B cell (primary cell): ENCODE measurements around the gene GLRX5. TPM values are rescaled to one million over a fixed set of nuclear protein-coding genes. Genes with fewer than 3 reads are reported as not detected.

Experiments used
- ATAC-seq: fragments of 200-7000 bp; cut with Tn5 transposase; one replicate; pipeline ENCODE4 v1.10.0; 2021; ENCODE audit warnings: low read depth, mild to moderate bottlenecking, moderate number of reproducible peaks, moderate library complexity
- CTCF ChIA-PET: fragments of 350-600 bp; sonication (Branson Sonifier 250); formaldehyde crosslinking; loops from one replicate; lab custom pipeline; 2021; ENCODE audit warnings: antibody characterized with exemption, inconsistent platforms; lab: Charles Lee
- POLR2A ChIA-PET: fragments of 350-600 bp; sonication (Branson Sonifier 250); formaldehyde crosslinking; loops from one replicate; lab custom pipeline; 2021; ENCODE audit warnings: antibody characterized with exemption; lab: Charles Lee
- DNase-seq: peaks from one replicate; pipeline ENCODE4 v3.0.0; 2013
- H2AFZ ChIP-seq: 2 replicates; pipeline ENCODE4 v1.6.1; 2012; ENCODE audit warnings: mild to moderate bottlenecking, low read depth, low read length; ENCODE audit not compliant: insufficient read depth, poor library complexity, severe bottlenecking
- H3K27ac ChIP-seq, 2 donors: 1 replicate in 1 of 2; 2 replicates in 1 of 2; pipeline ENCODE4 v1.5.1; 2012 to 2013; ENCODE audit warnings: low read length in 2 of 2, mild to moderate bottlenecking in 2 of 2, moderate library complexity in 1 of 2
- H3K27me3 ChIP-seq, 4 experiments: fragments of 200-600 bp in 1 of 4; sonication (generic) in 1 of 4; replicated peaks in 1 of 4; 1 replicate in 2 of 4; 2 replicates in 2 of 4; pipeline versions ENCODE4 v1.6.1 to v1.7.0; 2013 to 2016; ENCODE audit warnings: low read length in 3 of 4, mild to moderate bottlenecking in 2 of 4, mixed read lengths in 1 of 4, moderate library complexity in 1 of 4; ENCODE audit not compliant: insufficient read depth in 4 of 4, control insufficient read depth in 3 of 4; ENCODE audit errors: control extremely low read depth in 1 of 4
- H3K36me3 ChIP-seq, 2 experiments: replicated peaks in 1 of 2; 1 replicate in 1 of 2; 2 replicates in 1 of 2; pipeline versions ENCODE4 v1.6.1 to v1.7.1; 2013; ENCODE audit warnings: low read length in 1 of 2; ENCODE audit not compliant: insufficient read depth in 2 of 2, control insufficient read depth in 1 of 2; ENCODE audit errors: control extremely low read depth in 1 of 2, extremely low read depth in 1 of 2
- H3K4me1 ChIP-seq, 2 donors: fragments of 200-600 bp in 1 of 2; sonication (generic) in 1 of 2; 1 replicate in 1 of 2; 2 replicates in 1 of 2; pipeline versions ENCODE4 v1.5.1 to v1.6.1; 2013 to 2017; ENCODE audit warnings: low read length in 2 of 2; ENCODE audit not compliant: control insufficient read depth in 2 of 2, insufficient read depth in 2 of 2
- H3K4me2 ChIP-seq: replicated peaks from 2 replicates; pipeline ENCODE3; 2012; ENCODE audit warnings: mild to moderate bottlenecking, low read depth, low read length; ENCODE audit not compliant: poor library complexity, severe bottlenecking
- H3K4me3 ChIP-seq, 5 experiments: fragments of 200-600 bp in 1 of 5; sonication (generic) in 1 of 5; 1 replicate in 3 of 5; 2 replicates in 2 of 5; pipeline versions ENCODE4 v1.5.1 to v1.7.0; 2011 to 2016; ENCODE audit warnings: low read length in 4 of 5, mild to moderate bottlenecking in 4 of 5, low read depth in 2 of 5, control low read depth in 1 of 5, moderate library complexity in 1 of 5; ENCODE audit not compliant: insufficient read depth in 1 of 5; ENCODE audit errors: control extremely low read depth in 1 of 5, extremely low read depth in 1 of 5
- H3K79me2 ChIP-seq: fragments of 200-600 bp; sonication (generic); one replicate; pipeline ENCODE4 v1.6.0; 2016; ENCODE audit warnings: low read length; ENCODE audit not compliant: control insufficient read depth, insufficient read depth
- H3K9ac ChIP-seq: fragments of 200-600 bp; sonication (generic); 2 replicates; pipeline ENCODE4 v1.6.1; 2017; ENCODE audit warnings: mild to moderate bottlenecking, low read length, moderate library complexity
- H3K9me3 ChIP-seq, 3 donors: one replicate each; pipeline versions ENCODE4 v1.6.1 to v1.7.1; 2013; ENCODE audit warnings: low read length in 2 of 3; ENCODE audit not compliant: control insufficient read depth in 2 of 3, insufficient read depth in 1 of 3; ENCODE audit errors: control extremely low read depth in 1 of 3
- H4K20me1 ChIP-seq: 2 replicates; pipeline ENCODE4 v1.6.0; 2012; ENCODE audit warnings: mild to moderate bottlenecking, low read length; ENCODE audit not compliant: insufficient read depth, control insufficient read depth, poor library complexity, severe bottlenecking
- H3K27ac Mint-ChIP-seq: one replicate; pipeline ENCODE4 v1.8.0; 2021; ENCODE audit warnings: mixed read lengths
- H3K27me3 Mint-ChIP-seq: one replicate; pipeline ENCODE4 v1.8.0; 2021; ENCODE audit warnings: mixed read lengths
- H3K4me1 Mint-ChIP-seq: one replicate; pipeline ENCODE4 v1.8.0; 2021; ENCODE audit warnings: mixed read lengths
- H3K4me3 Mint-ChIP-seq: one replicate; pipeline ENCODE4 v1.8.0; 2021; ENCODE audit warnings: mixed read lengths
- H3K9me3 Mint-ChIP-seq: one replicate; pipeline ENCODE4 v1.8.0; 2022; ENCODE audit warnings: mixed read lengths; ENCODE audit not compliant: insufficient read depth
- EZH2 ChIP-seq: IDR thresholded peaks from 2 replicates; pipeline ENCODE4 v1.6.1; 2012; ENCODE audit warnings: borderline replicate concordance, low read depth, mild to moderate bottlenecking, moderate library complexity, low read length; ENCODE audit not compliant: insufficient read depth, poor library complexity, severe bottlenecking
- WGBS: methylation state at CpG from one replicate; pipeline ENCODE4 v1.1.5; 2013; ENCODE audit warnings: missing lambda C conversion rate; ENCODE audit not compliant: insufficient coverage; 5-methylcytosine and 5-hydroxymethylcytosine counted together
- intact Hi-C: fragments of 100-400 bp; cut with micrococcal nuclease; formaldehyde crosslinking; loops from one replicate; pipeline ENCODE4 v1.10.0; 2022
- polyA plus RNA-seq: library from polyadenylated mRNA; depleted of rRNA; stranded (reverse); fragments of >200 nt; gene quantifications from 2 replicates; pipeline ENCODE4 v1.2.3, GENCODE V29; 2012
- total RNA-seq, 2 donors: library from RNA; stranded (reverse); fragments of 120-200 nt in 1 of 2; gene quantifications; 1 replicate in 1 of 2; 2 replicates in 1 of 2; pipeline versions ENCODE4 v1.2.3 to v1.2.4, GENCODE V29; 2013 to 2022
- TF ChIP-seq, protein P1 (sequence below): fragments of 200-600 bp; IDR thresholded peaks from one replicate; pipeline ENCODE4 v1.8.0; 2022; ENCODE audit warnings: antibody characterized with exemption, mild to moderate bottlenecking

Gene GLRX5
- total and polyA plus RNA-seq, 2 donors (not counting 1 experiment from before 2014, with no cell fraction given): 7.8 to 18.4 TPM

DNA sequence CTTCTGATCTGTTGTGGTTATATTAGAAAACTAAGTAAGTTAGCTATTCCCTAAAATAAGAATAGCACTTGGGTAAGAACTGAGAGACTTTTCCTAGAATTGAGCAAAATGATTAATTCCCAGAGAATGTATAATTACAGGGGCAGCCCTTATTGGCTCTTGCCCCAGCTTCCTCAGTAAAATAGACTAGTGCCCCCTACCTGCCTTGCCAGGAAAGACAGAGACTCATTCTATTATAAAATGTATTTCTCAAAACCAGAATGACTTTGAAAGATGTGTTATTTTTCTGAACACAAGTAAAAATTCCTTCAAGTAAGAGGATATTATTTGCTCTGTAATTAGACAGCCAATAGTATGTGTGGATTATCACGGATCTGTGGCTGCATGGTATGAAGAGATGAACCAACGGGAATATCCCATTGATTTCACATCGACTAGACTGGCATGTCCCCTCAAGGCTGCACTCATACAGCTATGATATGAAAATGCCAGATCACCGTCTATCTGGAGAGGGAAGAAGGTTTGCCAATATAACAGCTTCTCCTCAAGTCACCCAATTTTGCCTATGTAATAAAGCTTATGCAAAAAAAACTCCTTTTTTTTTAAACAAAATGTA is 7.4 kb upstream of the GLRX5 start:
- H3K27ac Mint-ChIP-seq: no peak overlapping the region
- no peak overlapping the region for H3K4me3 Mint-ChIP-seq
- H2AFZ ChIP-seq: no peak overlapping the region
- TF ChIP-seq, protein P1, sequence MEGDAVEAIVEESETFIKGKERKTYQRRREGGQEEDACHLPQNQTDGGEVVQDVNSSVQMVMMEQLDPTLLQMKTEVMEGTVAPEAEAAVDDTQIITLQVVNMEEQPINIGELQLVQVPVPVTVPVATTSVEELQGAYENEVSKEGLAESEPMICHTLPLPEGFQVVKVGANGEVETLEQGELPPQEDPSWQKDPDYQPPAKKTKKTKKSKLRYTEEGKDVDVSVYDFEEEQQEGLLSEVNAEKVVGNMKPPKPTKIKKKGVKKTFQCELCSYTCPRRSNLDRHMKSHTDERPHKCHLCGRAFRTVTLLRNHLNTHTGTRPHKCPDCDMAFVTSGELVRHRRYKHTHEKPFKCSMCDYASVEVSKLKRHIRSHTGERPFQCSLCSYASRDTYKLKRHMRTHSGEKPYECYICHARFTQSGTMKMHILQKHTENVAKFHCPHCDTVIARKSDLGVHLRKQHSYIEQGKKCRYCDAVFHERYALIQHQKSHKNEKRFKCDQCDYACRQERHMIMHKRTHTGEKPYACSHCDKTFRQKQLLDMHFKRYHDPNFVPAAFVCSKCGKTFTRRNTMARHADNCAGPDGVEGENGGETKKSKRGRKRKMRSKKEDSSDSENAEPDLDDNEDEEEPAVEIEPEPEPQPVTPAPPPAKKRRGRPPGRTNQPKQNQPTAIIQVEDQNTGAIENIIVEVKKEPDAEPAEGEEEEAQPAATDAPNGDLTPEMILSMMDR: peak; percentile 93
- TF ChIP-seq EZH2: no peak
- no peak overlapping the region for H3K4me2 ChIP-seq
- peak; percentile 68 for DNase-seq
- peak; percentile 81 for ATAC-seq
- ChIA-PET POLR2A (interaction anchor here (0.6 to 0.9 kb wide), 2 partner anchors 9 to 782 kb away, joined by 3 read pairs; no protein-coding TSS in a partner anchor), CTCF (interaction anchor here (0.7 to 6.2 kb wide), 36 partner anchors 8 to 467 kb away, joined by 3 to 204 read pairs (median 5); partner anchors contain the start of genes GLRX5 and SYNE3)
- no peak overlapping the region for H3K27ac ChIP-seq
- H4K20me1 ChIP-seq: no peaks in the 10 kb centered on the region
- intact Hi-C loops: loop anchor here (1.0 kb wide), 3 partner anchors 9 to 100 kb away; no protein-coding TSS in a partner anchor
- no CpG with 5 or more reads among the region's 4 CpGs for WGBS
- H3K9ac ChIP-seq: no peak overlapping the region
- no peaks in the 10 kb centered on the region for H3K27me3 ChIP-seq
- H3K4me3 ChIP-seq: no peak overlapping the region
- no peaks in the 10 kb centered on the region for H3K9me3 ChIP-seq
- H3K9me3 Mint-ChIP-seq: no peaks in the 10 kb centered on the region
- H3K27me3 Mint-ChIP-seq: no peaks in the 10 kb centered on the region
- H3K4me1 Mint-ChIP-seq: peaks cover 38% of the 10 kb centered on the region
- H3K4me1 ChIP-seq: peaks cover 14 to 23% of the 10 kb centered on the region in 2 donors
- H3K36me3 ChIP-seq: peaks cover 0 to 11% of the 10 kb centered on the region in 2 experiments
- peaks cover 29% of the 10 kb centered on the region for H3K79me2 ChIP-seq

DNA sequence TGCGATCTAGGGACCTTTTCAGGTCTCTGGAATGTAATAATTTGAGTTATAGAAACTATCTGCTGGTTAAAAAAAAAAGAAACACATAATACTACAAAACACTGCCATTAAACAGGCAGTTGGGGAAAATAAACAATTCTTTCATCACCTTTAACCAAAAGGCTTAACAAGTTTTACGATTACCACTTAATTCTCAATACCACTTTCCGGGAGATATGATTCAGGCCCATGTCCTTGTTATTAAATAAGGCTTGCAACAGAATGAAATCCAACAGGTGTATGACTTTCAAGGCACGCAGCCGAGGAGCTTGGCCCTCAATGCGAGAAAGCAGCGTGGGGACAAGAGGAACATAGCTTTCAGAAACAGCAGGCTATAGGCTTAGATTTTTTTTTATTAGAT is 5.6 kb upstream of the GLRX5 start:
- no peak for ATAC-seq
- Histone ChIP-seq H2AFZ (no peak overlapping the region), H3K9me3 (no peaks in the 10 kb centered on the region), H3K4me3 (no peak overlapping the region), H3K4me2 (no peak overlapping the region), H3K27me3 (no peaks in the 10 kb centered on the region), H3K36me3 (peaks cover 0 to 11% of the 10 kb centered on the region in 2 experiments), H3K27ac (no peak overlapping the region), H4K20me1 (no peaks in the 10 kb centered on the region), H3K9ac (no peak overlapping the region), H3K4me1 (peaks cover 16 to 21% of the 10 kb centered on the region in 2 donors), H3K79me2 (peaks cover 46% of the 10 kb centered on the region)
- 100% methylated on average over 5 of the region's 7 CpGs for WGBS
- intact Hi-C loops: no loop called here
- Mint-ChIP-seq H3K4me3 (no peak overlapping the region), H3K27me3 (no peaks in the 10 kb centered on the region), H3K9me3 (no peaks in the 10 kb centered on the region), H3K4me1 (peaks cover 36% of the 10 kb centered on the region), H3K27ac (no peak overlapping the region)
- TF ChIP-seq, protein P1: no peak
- TF ChIP-seq EZH2: no peak
- CTCF ChIA-PET: interaction anchor here (0.7 to 6.2 kb wide), 12 partner anchors 10 to 388 kb away, joined by 3 to 204 read pairs (median 7); no protein-coding TSS in a partner anchor
- POLR2A ChIA-PET: no interaction called here
- DNase-seq: no peak
